Measurements from ENCODE around the gene CRAT.

- TF ChIP-seq CTCF (conservative IDR thresholded peaks at IDR 0.05; ENCODE audit: low read depth in 2 of 2) = no peak
- no peak for TF ChIP-seq EZH2 (IDR thresholded peaks at IDR 0.05; ENCODE audit: low read depth, unreplicated experiment)
Observed at GRCh38 chr9:129148463-129149204, 38.0 kb upstream of the CRAT start.

Measured in GM23338 (cell line).